ENCODE data around the gene SRD5A3.

DNA sequence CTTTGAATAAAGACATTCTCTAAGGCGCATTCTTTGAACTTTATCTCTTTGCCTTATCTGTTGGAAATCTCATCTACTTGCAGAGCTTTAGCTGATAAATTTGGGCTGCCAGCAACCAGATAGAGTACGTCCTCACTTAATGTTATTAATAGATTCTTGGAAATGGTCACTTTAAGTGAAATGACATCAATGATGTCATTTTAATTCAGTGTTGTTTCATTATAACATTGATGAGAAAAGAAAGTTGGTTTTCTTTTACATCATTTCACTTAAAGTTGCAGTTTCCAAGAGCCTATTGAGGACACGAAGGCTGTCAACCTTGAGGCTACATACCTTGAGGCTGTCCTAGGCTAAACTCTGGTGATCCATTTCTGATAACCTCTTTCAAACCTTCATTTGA lies 59.0 kb downstream of the SRD5A3 start:
- TF ChIP-seq, protein P1, sequence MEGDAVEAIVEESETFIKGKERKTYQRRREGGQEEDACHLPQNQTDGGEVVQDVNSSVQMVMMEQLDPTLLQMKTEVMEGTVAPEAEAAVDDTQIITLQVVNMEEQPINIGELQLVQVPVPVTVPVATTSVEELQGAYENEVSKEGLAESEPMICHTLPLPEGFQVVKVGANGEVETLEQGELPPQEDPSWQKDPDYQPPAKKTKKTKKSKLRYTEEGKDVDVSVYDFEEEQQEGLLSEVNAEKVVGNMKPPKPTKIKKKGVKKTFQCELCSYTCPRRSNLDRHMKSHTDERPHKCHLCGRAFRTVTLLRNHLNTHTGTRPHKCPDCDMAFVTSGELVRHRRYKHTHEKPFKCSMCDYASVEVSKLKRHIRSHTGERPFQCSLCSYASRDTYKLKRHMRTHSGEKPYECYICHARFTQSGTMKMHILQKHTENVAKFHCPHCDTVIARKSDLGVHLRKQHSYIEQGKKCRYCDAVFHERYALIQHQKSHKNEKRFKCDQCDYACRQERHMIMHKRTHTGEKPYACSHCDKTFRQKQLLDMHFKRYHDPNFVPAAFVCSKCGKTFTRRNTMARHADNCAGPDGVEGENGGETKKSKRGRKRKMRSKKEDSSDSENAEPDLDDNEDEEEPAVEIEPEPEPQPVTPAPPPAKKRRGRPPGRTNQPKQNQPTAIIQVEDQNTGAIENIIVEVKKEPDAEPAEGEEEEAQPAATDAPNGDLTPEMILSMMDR (IDR thresholded peaks at IDR 0.05) = no peak
- no peak for TF ChIP-seq POLR2AphosphoS5 (IDR thresholded peaks at IDR 0.05; ENCODE audit: insufficient read depth in 1 of 2, low read depth in 1 of 2)

Data from vagina (tissue), 2 donors.